ENCODE measurements around the gene NCKAP1.
"Not testable (repeated sequence)": the region's sequence is repeated elsewhere in the genome, so short reads cannot be mapped to it uniquely, and the experiment has no call there.

Gene NCKAP1

GRCh38 chr2:182891611-182892010 is 146.6 kb downstream of the NCKAP1 start:
- no peak for TF ChIP-seq CTCF (IDR thresholded peaks at IDR 0.05; ENCODE audit: control insufficient read depth, extremely low read depth, insufficient read depth)
- no peak overlapping the region for H3K4me3 ChIP-seq (ENCODE audit: low read depth, low read length)
- DNase-seq (ENCODE audit: low read depth), result no peak

DNA sequence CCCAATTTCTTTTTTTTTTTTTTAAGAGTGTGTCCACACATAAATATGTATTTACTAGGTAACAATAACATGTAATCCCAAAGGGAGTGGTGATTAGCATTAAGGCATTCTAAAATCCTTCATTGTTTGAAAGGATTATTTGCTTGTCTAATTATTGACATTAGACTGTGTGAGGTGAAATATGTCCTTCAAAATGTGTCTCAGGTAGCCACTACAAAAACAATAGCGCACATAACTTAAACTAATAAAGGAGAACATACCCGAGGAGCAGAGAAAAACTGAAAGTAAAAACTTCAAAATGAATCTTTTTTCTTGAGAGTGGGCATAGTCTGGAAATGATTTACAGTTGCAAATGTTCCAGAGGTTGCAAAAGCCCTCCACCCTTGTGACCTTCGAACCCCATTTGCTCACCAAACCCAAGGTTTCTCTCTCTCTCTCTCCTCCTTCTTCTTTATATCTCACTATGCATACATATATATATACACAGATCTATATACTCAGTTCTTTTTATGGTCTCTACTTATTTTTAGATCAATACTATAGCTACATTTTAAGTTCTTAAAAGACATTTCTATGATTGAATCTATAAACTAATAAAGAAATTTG is 147.4 kb downstream of the NCKAP1 start:
- no peak for DNase-seq (ENCODE audit: low read depth)
- H3K4me3 ChIP-seq (ENCODE audit: low read depth, low read length), result no peak overlapping the region
- TF ChIP-seq CTCF (IDR thresholded peaks at IDR 0.05; ENCODE audit: control insufficient read depth, extremely low read depth, insufficient read depth), result no peak

GRCh38 chr2:182890305-182890704 is 148.0 kb downstream of the NCKAP1 start:
- H3K4me3 ChIP-seq (ENCODE audit: low read depth, low read length), result no peak overlapping the region
- no peak for TF ChIP-seq CTCF (IDR thresholded peaks at IDR 0.05; ENCODE audit: control insufficient read depth, extremely low read depth, insufficient read depth)
- DNase-seq (ENCODE audit: low read depth), result no peak

DNA sequence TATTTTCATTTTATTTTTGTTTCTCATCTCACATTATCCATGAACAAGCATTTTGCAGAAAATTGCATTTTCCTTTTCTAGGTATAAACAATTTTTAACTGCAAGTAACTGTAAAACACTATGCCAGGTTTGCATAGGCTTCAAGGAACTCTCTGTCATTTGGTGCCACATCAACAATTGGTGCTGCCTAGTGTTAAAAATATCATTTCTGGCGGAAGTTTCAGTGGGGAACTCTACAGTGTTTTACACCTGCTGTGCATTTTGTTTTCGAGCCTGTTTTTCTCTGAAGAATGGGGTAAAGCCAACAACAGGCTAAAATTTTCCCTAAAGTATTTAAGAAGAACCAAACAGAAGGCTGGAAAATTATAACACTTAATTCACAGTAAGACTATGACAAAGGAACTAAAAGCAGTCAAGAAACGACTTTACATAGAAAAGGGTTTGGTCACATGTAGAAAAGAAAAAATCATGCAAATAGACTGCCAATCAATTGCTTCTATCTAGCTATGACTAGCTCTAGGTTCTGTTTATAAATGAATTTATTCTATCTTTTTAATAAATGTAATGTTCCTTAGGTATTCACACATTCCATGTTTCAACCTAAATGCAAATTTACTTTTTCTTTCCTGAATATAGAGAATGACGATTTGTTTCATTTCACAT is 150.4 kb downstream of the NCKAP1 start:
- DNase-seq (ENCODE audit: low read depth), result no peak
- H3K4me3 ChIP-seq (ENCODE audit: low read depth, low read length), result no peak overlapping the region
- no peak for TF ChIP-seq CTCF (IDR thresholded peaks at IDR 0.05; ENCODE audit: control insufficient read depth, extremely low read depth, insufficient read depth)

DNA sequence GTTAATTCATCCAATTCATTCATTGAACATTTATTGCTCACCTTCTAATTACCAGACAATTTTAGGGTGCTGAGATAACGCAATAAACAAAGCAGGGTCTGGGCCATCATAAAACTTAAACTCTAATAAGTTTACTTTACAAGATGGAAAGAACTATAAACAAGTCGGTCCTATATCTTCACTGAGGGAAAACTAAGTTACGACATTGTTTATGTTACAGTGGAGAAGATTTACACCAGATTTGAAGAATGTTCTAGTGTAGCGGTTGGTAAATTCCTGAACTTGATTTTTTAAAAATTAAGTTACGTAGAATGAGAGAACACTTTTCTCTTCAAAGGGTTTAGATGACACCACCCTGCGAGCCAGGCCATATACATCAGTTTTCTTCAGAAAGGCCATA is 151.2 kb downstream of the NCKAP1 start:
- H3K4me3 ChIP-seq (ENCODE audit: low read depth, low read length), result no peak overlapping the region
- TF ChIP-seq CTCF (IDR thresholded peaks at IDR 0.05; ENCODE audit: control insufficient read depth, extremely low read depth, insufficient read depth), result no peak
- no peak for DNase-seq (ENCODE audit: low read depth)

DNA sequence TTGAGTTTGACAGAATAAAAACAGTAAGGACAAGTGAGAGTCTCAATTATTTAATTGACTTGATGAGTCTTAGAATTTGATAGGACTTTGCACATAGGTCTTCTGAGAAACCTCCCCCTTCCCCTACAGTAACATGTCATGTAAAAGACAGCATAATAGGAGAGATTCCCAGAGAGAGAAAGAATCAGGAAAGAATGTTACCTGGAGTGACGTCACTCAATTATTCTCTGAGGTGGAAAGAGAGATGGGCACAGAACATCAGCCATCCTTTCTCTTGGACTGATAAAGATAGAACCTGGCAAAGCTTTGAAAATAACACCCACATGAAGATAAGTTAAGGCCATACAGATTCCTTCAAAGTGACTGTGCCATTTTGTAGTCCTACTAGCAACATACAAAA is 152.5 kb downstream of the NCKAP1 start:
- no peak for DNase-seq (ENCODE audit: low read depth)
- TF ChIP-seq CTCF (IDR thresholded peaks at IDR 0.05; ENCODE audit: control insufficient read depth, extremely low read depth, insufficient read depth), result no peak

GRCh38 chr2:182883451-182883850 is 154.8 kb downstream of the NCKAP1 start:
- no peak for DNase-seq (ENCODE audit: low read depth)
- H3K4me3 ChIP-seq (ENCODE audit: low read depth, low read length), result no peak overlapping the region
- no peak for TF ChIP-seq CTCF (IDR thresholded peaks at IDR 0.05; ENCODE audit: control insufficient read depth, extremely low read depth, insufficient read depth)

More for the DNA sequence above, 152.5 kb downstream of the NCKAP1 start:
- no peak overlapping the region for H3K4me3 ChIP-seq (ENCODE audit: low read depth, low read length)

DNA sequence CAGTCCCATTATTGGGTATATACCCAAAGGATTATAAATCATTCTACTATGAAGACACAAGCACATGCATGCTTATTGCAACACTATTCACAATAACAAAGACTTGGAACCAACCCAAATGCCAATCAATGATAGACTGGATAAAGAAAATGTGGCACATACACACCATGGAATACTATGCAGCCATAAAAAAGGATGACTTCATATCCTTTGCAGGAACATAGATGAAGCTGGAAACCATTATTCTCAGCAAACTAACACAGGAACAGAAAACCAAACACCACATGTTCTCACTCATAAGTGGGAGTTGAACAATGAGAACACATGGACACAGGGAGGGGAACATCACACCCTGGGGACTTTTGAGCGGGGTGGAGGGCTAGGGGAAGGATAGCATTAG is 158.2 kb downstream of the NCKAP1 start:
- not testable (repeated sequence) for H3K4me3 ChIP-seq (ENCODE audit: low read depth, low read length); DNase-seq (ENCODE audit: low read depth)

- not testable (repeated sequence) for DNase-seq (ENCODE audit: low read depth); H3K4me3 ChIP-seq (ENCODE audit: low read depth, low read length)
Observed at GRCh38 chr2:182876653-182877052, 161.6 kb downstream of the NCKAP1 start.
